HEK293 (cell line): ENCODE results near the gene DUSP14.

Experiments
- CTCF ChIA-PET: fragments of 350-600 bp; formaldehyde crosslinking; extraction: SDS; loops from one replicate; lab custom pipeline; 2021; ENCODE audit warnings: antibody characterized with exemption; lab: Yijun Ruan, JAX
- POLR2A ChIA-PET: fragments of 300-600 bp; formaldehyde crosslinking; extraction: SDS; loops from one replicate; lab custom pipeline; 2020; ENCODE audit warnings: antibody characterized with exemption, inconsistent platforms; lab: Yijun Ruan, JAX
- H3K27ac ChIP-seq: fragments of 200-500 bp; sonication (Bioruptor generic); 2 replicates; pipeline ENCODE4 v1.5.1; 2014; ENCODE audit warnings: low read depth, low read length, control low read depth, inconsistent platforms; ENCODE audit errors: extremely low read depth
- H3K36me3 ChIP-seq, 2 experiments: fragments of 200-500 bp in 1 of 2; sonication (Bioruptor generic) in 1 of 2; 1 replicate in 1 of 2; 2 replicates in 1 of 2; pipeline ENCODE4 v1.5.1; 2014 to 2017; ENCODE audit warnings: inconsistent platforms in 2 of 2, low read length in 2 of 2; ENCODE audit not compliant: control insufficient read depth in 2 of 2, insufficient read depth in 1 of 2
- H3K4me1 ChIP-seq: fragments of 200-500 bp; sonication (Bioruptor generic); 2 replicates; pipeline ENCODE4 v1.5.1; 2014; ENCODE audit warnings: mild to moderate bottlenecking, low read length, inconsistent platforms; ENCODE audit not compliant: control insufficient read depth, insufficient read depth
- H3K4me3 ChIP-seq: 2 replicates; pipeline ENCODE4 v1.5.1; 2011; ENCODE audit warnings: low read depth, mild to moderate bottlenecking, control low read depth, low read length, moderate library complexity
- H3K9me3 ChIP-seq: fragments of 200-500 bp; sonication (Bioruptor generic); 2 replicates; pipeline ENCODE4 v1.5.1; 2014; ENCODE audit warnings: low read depth, low read length, inconsistent platforms; ENCODE audit not compliant: control insufficient read depth, insufficient read depth
- GLIS1 ChIP-seq: fragments of 450-650 bp; formaldehyde crosslinking; IDR thresholded peaks from 2 replicates; pipeline ENCODE4 v1.5.1; 2016; ENCODE audit warnings: missing biosample characterization, missing genetic modification characterization
- KLF10 ChIP-seq: fragments of 450-650 bp; IDR thresholded peaks from 2 replicates; pipeline ENCODE4 v1.5.1; 2018; ENCODE audit warnings: missing biosample characterization, mild to moderate bottlenecking, missing genetic modification characterization
- KLF9 ChIP-seq: fragments of 450-650 bp; formaldehyde crosslinking; IDR thresholded peaks from 2 replicates; pipeline ENCODE4 v1.5.1; 2016; ENCODE audit warnings: missing biosample characterization, missing genetic modification characterization, low read depth
- SP3 ChIP-seq: fragments of 450-650 bp; formaldehyde crosslinking; IDR thresholded peaks from 2 replicates; pipeline ENCODE4 v1.5.1; 2016; ENCODE audit warnings: missing biosample characterization, missing genetic modification characterization
- TSHZ1 ChIP-seq: fragments of 450-650 bp; formaldehyde crosslinking; IDR thresholded peaks from 2 replicates; pipeline ENCODE4 v1.5.1; 2016; ENCODE audit warnings: missing biosample characterization, missing genetic modification characterization, borderline replicate concordance
- ZBTB8A ChIP-seq: fragments of 450-650 bp; formaldehyde crosslinking; IDR thresholded peaks from 2 replicates; pipeline ENCODE4 v1.5.1; 2016; ENCODE audit warnings: missing biosample characterization, missing genetic modification characterization
- ZFP69B ChIP-seq: fragments of 450-650 bp; formaldehyde crosslinking; IDR thresholded peaks from 2 replicates; pipeline ENCODE4 v1.5.1; 2016; ENCODE audit warnings: missing biosample characterization, missing genetic modification characterization
- ZNF2 ChIP-seq: fragments of 450-650 bp; formaldehyde crosslinking; IDR thresholded peaks from 2 replicates; pipeline ENCODE4 v1.5.1; 2016; ENCODE audit warnings: missing biosample characterization, missing genetic modification characterization
- ZNF26 ChIP-seq: fragments of 450-650 bp; formaldehyde crosslinking; IDR thresholded peaks from 2 replicates; pipeline ENCODE4 v1.5.1; 2016; ENCODE audit warnings: missing biosample characterization, missing genetic modification characterization
- ZNF366 ChIP-seq: fragments of 450-650 bp; formaldehyde crosslinking; conservative IDR thresholded peaks from 2 replicates; pipeline ENCODE4 v1.5.1; 2016; ENCODE audit warnings: missing biosample characterization, missing genetic modification characterization
- ZNF600 ChIP-seq: fragments of 450-650 bp; formaldehyde crosslinking; IDR thresholded peaks from 2 replicates; pipeline ENCODE4 v1.5.1; 2016; ENCODE audit warnings: missing biosample characterization, missing genetic modification characterization
- ZNF660 ChIP-seq: fragments of 450-650 bp; IDR thresholded peaks from 2 replicates; pipeline ENCODE4 v1.5.1; 2018; ENCODE audit warnings: missing biosample characterization, mild to moderate bottlenecking, missing genetic modification characterization
- ZNF692 ChIP-seq: fragments of 450-650 bp; formaldehyde crosslinking; IDR thresholded peaks from 2 replicates; pipeline ENCODE4 v1.5.1; 2016; ENCODE audit warnings: missing biosample characterization, missing genetic modification characterization
- ZSCAN30 ChIP-seq: fragments of 450-650 bp; IDR thresholded peaks from 2 replicates; pipeline ENCODE4 v1.5.1; 2018; ENCODE audit warnings: missing biosample characterization, mild to moderate bottlenecking, missing genetic modification characterization, moderate library complexity
- TF ChIP-seq, protein P1 (sequence below): fragments of 450-650 bp; formaldehyde crosslinking; IDR thresholded peaks from 2 replicates; pipeline ENCODE4 v1.5.1; 2017; ENCODE audit warnings: missing biosample characterization, missing genetic modification characterization
- TF ChIP-seq, protein P2 (sequence below): sonication (generic); formaldehyde crosslinking; IDR thresholded peaks from 2 replicates; pipeline ENCODE4 v1.8.1; 2022; ENCODE audit warnings: mild to moderate bottlenecking, moderate library complexity, missing genetic modification reagents
- TF ChIP-seq, protein P3 (sequence below): fragments of 450-650 bp; formaldehyde crosslinking; optimal IDR thresholded peaks from 2 replicates; pipeline ENCODE3; 2016; ENCODE audit warnings: missing biosample characterization, mild to moderate bottlenecking, missing genetic modification characterization
- TF ChIP-seq, protein P4 (sequence below): fragments of 450-650 bp; formaldehyde crosslinking; IDR thresholded peaks from 2 replicates; pipeline ENCODE4 v1.5.1; 2017; ENCODE audit warnings: missing biosample characterization, missing genetic modification characterization
- TF ChIP-seq, protein P5 (sequence below): fragments of 450-650 bp; formaldehyde crosslinking; IDR thresholded peaks from 2 replicates; pipeline ENCODE4 v1.5.1; 2016; ENCODE audit warnings: missing biosample characterization, missing genetic modification characterization, low read depth

Gene DUSP14

GRCh38 chr17:37490022-37490587, 414 bp downstream of the DUSP14 start (continued):
- TF ChIP-seq, protein P1, sequence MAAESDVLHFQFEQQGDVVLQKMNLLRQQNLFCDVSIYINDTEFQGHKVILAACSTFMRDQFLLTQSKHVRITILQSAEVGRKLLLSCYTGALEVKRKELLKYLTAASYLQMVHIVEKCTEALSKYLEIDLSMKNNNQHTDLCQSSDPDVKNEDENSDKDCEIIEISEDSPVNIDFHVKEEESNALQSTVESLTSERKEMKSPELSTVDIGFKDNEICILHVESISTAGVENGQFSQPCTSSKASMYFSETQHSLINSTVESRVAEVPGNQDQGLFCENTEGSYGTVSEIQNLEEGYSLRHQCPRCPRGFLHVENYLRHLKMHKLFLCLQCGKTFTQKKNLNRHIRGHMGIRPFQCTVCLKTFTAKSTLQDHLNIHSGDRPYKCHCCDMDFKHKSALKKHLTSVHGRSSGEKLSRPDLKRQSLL: no peak
- no peak for TF ChIP-seq KLF9 (tag by site-specific recombination)
- TF ChIP-seq ZSCAN30: 0 out of 2 replicates have a peak, but pooled peaks have one; percentile 29
- no peak for TF ChIP-seq ZNF366 (tag by site-specific recombination)
- TF ChIP-seq ZBTB8A (tag by site-specific recombination): peak; percentile 20; the same call in 1 of the 2 replicates
- TF ChIP-seq ZNF660 (tag by site-specific recombination): peak; percentile 83
- TF ChIP-seq KLF10: peak; percentile 66
- peak; percentile 53; the same call in 1 of the 2 replicates for TF ChIP-seq ZFP69B (tag by site-specific recombination)
- TF ChIP-seq ZNF2 (tag by site-specific recombination): 0 out of 2 replicates have a peak, but pooled peaks have one; percentile 32
- TF ChIP-seq ZNF692 (tag by site-specific recombination): peak; percentile 84
- peak; percentile 73 for TF ChIP-seq ZNF600
- TF ChIP-seq, protein P2, sequence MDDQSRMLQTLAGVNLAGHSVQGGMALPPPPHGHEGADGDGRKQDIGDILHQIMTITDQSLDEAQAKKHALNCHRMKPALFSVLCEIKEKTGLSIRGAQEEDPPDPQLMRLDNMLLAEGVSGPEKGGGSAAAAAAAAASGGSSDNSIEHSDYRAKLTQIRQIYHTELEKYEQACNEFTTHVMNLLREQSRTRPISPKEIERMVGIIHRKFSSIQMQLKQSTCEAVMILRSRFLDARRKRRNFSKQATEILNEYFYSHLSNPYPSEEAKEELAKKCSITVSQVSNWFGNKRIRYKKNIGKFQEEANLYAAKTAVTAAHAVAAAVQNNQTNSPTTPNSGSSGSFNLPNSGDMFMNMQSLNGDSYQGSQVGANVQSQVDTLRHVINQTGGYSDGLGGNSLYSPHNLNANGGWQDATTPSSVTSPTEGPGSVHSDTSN (CRISPR knock-in tag): 0 out of 2 replicates have a peak, but pooled peaks have one; percentile 13
- TF ChIP-seq GLIS1 (tag by site-specific recombination): peak; percentile 39; the same call in 1 of the 2 replicates

DNA sequence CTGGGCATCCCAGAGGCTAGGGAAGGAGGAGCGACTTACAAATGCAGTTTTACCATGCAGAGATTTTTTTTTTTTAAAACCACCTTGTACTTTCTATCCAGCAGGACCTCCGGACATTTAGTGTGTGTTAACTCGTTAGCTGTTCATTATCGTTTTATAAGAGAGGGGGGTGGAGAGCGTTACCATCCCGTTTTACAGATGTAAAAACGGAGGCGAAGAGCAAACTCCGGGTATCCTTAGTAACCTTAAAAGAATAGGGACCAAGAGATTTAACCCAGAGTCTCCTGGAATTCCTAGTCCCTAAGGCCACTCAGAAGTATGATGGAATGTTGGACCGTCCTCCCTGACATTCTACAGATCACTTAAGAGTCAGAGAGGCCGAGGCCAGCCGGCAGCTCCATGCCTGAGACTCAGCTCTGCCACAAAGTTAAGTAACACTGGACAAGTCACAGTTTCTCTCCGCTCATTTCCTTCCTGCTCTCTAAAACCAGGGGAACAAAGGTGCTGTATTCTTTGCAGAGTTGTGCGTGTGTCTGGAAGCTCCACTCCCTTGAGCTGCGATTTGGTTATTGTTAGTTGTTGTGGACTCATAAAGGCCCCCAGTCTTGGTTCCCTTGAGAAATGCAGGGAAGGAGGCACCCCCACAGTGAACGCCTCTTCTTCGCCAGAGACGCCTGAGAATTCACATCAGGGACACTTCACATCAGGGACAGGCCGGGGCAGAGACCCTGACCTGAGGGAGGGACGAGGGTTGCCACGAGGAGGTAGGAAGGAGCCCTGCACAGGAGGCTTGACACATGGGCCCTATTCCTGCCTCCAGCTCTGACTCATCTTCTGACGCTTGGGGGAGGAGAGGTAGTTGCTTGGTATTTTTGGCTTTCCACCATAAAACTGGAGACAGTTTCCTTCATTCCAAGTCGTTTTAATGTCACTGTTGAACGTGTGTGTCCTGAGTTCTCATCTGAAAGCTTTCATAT, 1.2 kb downstream of the DUSP14 start:
- CTCF ChIA-PET: interaction anchor here (0.7 to 1.4 kb wide), 4 partner anchors 9 to 36 kb away, joined by 3 to 4 read pairs (median 4); no protein-coding TSS in a partner anchor
- peaks cover 22% of the 10 kb centered on the region for H3K4me1 ChIP-seq
- POLR2A ChIA-PET: interaction anchor here (0.7 to 2.0 kb wide), 7 partner anchors 8 to 118 kb away, joined by 3 to 10 read pairs (median 5); partner anchors contain the start of genes ACACA, SYNRG and TADA2A
- TF ChIP-seq, protein P3, sequence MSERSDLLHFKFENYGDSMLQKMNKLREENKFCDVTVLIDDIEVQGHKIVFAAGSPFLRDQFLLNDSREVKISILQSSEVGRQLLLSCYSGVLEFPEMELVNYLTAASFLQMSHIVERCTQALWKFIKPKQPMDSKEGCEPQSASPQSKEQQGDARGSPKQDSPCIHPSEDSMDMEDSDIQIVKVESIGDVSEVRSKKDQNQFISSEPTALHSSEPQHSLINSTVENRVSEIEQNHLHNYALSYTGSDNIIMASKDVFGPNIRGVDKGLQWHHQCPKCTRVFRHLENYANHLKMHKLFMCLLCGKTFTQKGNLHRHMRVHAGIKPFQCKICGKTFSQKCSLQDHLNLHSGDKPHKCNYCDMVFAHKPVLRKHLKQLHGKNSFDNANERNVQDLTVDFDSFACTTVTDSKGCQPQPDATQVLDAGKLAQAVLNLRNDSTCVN (tag by site-specific recombination): no peak
- TF ChIP-seq, protein P4, sequence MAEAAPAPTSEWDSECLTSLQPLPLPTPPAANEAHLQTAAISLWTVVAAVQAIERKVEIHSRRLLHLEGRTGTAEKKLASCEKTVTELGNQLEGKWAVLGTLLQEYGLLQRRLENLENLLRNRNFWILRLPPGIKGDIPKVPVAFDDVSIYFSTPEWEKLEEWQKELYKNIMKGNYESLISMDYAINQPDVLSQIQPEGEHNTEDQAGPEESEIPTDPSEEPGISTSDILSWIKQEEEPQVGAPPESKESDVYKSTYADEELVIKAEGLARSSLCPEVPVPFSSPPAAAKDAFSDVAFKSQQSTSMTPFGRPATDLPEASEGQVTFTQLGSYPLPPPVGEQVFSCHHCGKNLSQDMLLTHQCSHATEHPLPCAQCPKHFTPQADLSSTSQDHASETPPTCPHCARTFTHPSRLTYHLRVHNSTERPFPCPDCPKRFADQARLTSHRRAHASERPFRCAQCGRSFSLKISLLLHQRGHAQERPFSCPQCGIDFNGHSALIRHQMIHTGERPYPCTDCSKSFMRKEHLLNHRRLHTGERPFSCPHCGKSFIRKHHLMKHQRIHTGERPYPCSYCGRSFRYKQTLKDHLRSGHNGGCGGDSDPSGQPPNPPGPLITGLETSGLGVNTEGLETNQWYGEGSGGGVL (tag by site-specific recombination): 0 out of 2 replicates have a peak, but pooled peaks have one; percentile 25
- TF ChIP-seq, protein P5, sequence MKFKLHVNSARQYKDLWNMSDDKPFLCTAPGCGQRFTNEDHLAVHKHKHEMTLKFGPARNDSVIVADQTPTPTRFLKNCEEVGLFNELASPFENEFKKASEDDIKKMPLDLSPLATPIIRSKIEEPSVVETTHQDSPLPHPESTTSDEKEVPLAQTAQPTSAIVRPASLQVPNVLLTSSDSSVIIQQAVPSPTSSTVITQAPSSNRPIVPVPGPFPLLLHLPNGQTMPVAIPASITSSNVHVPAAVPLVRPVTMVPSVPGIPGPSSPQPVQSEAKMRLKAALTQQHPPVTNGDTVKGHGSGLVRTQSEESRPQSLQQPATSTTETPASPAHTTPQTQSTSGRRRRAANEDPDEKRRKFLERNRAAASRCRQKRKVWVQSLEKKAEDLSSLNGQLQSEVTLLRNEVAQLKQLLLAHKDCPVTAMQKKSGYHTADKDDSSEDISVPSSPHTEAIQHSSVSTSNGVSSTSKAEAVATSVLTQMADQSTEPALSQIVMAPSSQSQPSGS (tag by site-specific recombination): no peak
- TF ChIP-seq ZNF26 (tag by site-specific recombination): no peak
- peak; percentile 57; the same call in 1 of the 2 replicates for TF ChIP-seq ZNF660 (tag by site-specific recombination)
- no peak for TF ChIP-seq TSHZ1
- TF ChIP-seq SP3 (tag by site-specific recombination): peak; percentile 49

More for the DNA sequence above, 1.2 kb downstream of the DUSP14 start:
- H3K27ac ChIP-seq: peak overlapping the region; percentile 65
- H3K4me3 ChIP-seq: peak overlapping the region; percentile 74
- H3K36me3 ChIP-seq: no peaks in the 10 kb centered on the region
- no peaks in the 10 kb centered on the region for H3K9me3 ChIP-seq
